Kidney (tissue), 14 donors: ENCODE measurements around the gene HIVEP3. TPM values are rescaled to one million over a fixed set of nuclear protein-coding genes. Genes with fewer than 3 reads are reported as not detected.

Source experiments
- DNase-seq, 5 donors: peaks; one replicate each; pipeline ENCODE4 v3.0.0-alpha.2; 2013 to 2020
- FAIRE-seq: peaks from 2 replicates; lab custom pipeline; 2012; peaks lifted over from hg19 to GRCh38; lab: Jason Lieb, UNC
- H3K27ac ChIP-seq, 2 donors: one replicate each; pipeline ENCODE4 v1.7.0; 2013; ENCODE audit warnings: low read depth in 2 of 2, low read length in 2 of 2, inconsistent platforms in 1 of 2
- H3K27me3 ChIP-seq: one replicate; pipeline ENCODE4 v1.7.1; 2013; ENCODE audit warnings: low read length, inconsistent platforms; ENCODE audit not compliant: control insufficient read depth, insufficient read depth
- H3K36me3 ChIP-seq, 3 donors: one replicate each; pipeline versions ENCODE4 v1.7.0 to v1.7.1; 2013; ENCODE audit warnings: low read length in 3 of 3, control low read depth in 1 of 3, inconsistent platforms in 1 of 3; ENCODE audit not compliant: insufficient read depth in 3 of 3, control insufficient read depth in 2 of 3
- H3K4me1 ChIP-seq, 3 donors: one replicate each; pipeline versions ENCODE4 v1.7.0 to v1.7.1; 2013; ENCODE audit warnings: low read length in 3 of 3, inconsistent platforms in 1 of 3, low read depth in 1 of 3; ENCODE audit not compliant: control insufficient read depth in 2 of 3, insufficient read depth in 2 of 3
- H3K4me3 ChIP-seq, 3 donors: one replicate each; pipeline versions ENCODE4 v1.7.0 to v1.8.1; 2013; ENCODE audit warnings: low read length in 3 of 3, control low read depth in 1 of 3, inconsistent platforms in 1 of 3
- H3K9ac ChIP-seq, 3 donors: one replicate each; pipeline versions ENCODE4 v1.7.0 to v1.7.1; 2013; ENCODE audit warnings: low read length in 3 of 3, control low read depth in 1 of 3, inconsistent platforms in 1 of 3
- H3K9me3 ChIP-seq, 3 donors: one replicate each; pipeline versions ENCODE4 v1.7.0 to v1.7.1; 2013; ENCODE audit warnings: low read length in 3 of 3, control low read depth in 1 of 3, inconsistent platforms in 1 of 3; ENCODE audit not compliant: control insufficient read depth in 2 of 3, insufficient read depth in 1 of 3
- CTCF ChIP-seq: IDR thresholded peaks from 3 replicates; pipeline ENCODE4 v1.5.1; 2012; ENCODE audit warnings: mild to moderate bottlenecking, moderate library complexity, borderline replicate concordance; ENCODE audit not compliant: insufficient read depth; ENCODE audit errors: extremely low read depth
- intact Hi-C: fragments of 100-400 bp; cut with DNase I; formaldehyde crosslinking; loops from one replicate; pipeline ENCODE4 v1.11.1; 2022
- polyA plus RNA-seq: library from polyadenylated mRNA; stranded (reverse); fragments of 350-450 nt; fragmentation: Illumina TruSeq; extraction: RNeasy Lipid Tissue Mini Kit (QIAGEN cat#74804); gene quantifications from one replicate; pipeline ENCODE4 v1.2.3, GENCODE V29; 2014; ENCODE audit warnings: low read depth, low replicate concordance; ENCODE audit not compliant: insufficient read depth
- total RNA-seq: library from RNA; stranded (reverse); fragmentation: NEBNext Ultra II Directional; extraction: Animal tissue kit (Norgen Biotek cat#: 25700); gene quantifications from one replicate; pipeline ENCODE4 v1.2.1, GENCODE V29; 2021
- donor health status: control.
- donor health status: control.
- donor health status: control.
- donor health status: control.
- donor health status: control.
- donor health status: DM: yes; HTN: yes; CAD: no.
- donor health status: Normal renal cell carcinoma (clear cell type).

Gene HIVEP3
- total and polyA plus RNA-seq, 2 donors from 2014 or later = 3.5 to 11.0 TPM

GRCh38 chr1:41465741-41466140, 453.0 kb downstream of the HIVEP3 start:
- Histone ChIP-seq H3K4me3 (no peak overlapping the region), H3K27me3 (no peaks in the 10 kb centered on the region), H3K9ac (no peak overlapping the region), H3K4me1 (no peaks in the 10 kb centered on the region), H3K27ac (no peak overlapping the region), H3K9me3 (no peaks in the 10 kb centered on the region), H3K36me3 (no peaks in the 10 kb centered on the region)
- intact Hi-C loops = no loop called here
- no peak for DNase-seq
- no peak for FAIRE-seq
- TF ChIP-seq CTCF = no peak

- no peak for TF ChIP-seq CTCF
- H3K36me3 ChIP-seq = no peaks in the 10 kb centered on the region
- no peak overlapping the region for H3K9ac ChIP-seq
- H3K9me3 ChIP-seq = no peaks in the 10 kb centered on the region
- no peaks in the 10 kb centered on the region for H3K4me1 ChIP-seq
- H3K4me3 ChIP-seq = no peak overlapping the region
- no peak for FAIRE-seq
- H3K27ac ChIP-seq = no peak overlapping the region
- intact Hi-C loops = no loop called here
- no peak for DNase-seq
- no peaks in the 10 kb centered on the region for H3K27me3 ChIP-seq
Measured at GRCh38 chr1:41464885-41465284, 453.8 kb downstream of the HIVEP3 start.

GRCh38 chr1:41463516-41463915, 455.2 kb downstream of the HIVEP3 start:
- intact Hi-C loops = no loop called here
- no peaks in the 10 kb centered on the region for H3K36me3 ChIP-seq
- no peaks in the 10 kb centered on the region for H3K4me1 ChIP-seq
- no peak overlapping the region for H3K9ac ChIP-seq
- TF ChIP-seq CTCF = no peak
- no peak for FAIRE-seq
- peak in 1 of 5 donors; percentile 41 for DNase-seq
- no peak overlapping the region for H3K27ac ChIP-seq
- no peaks in the 10 kb centered on the region for H3K27me3 ChIP-seq
- no peak overlapping the region for H3K4me3 ChIP-seq
- H3K9me3 ChIP-seq = no peaks in the 10 kb centered on the region

- no peak for TF ChIP-seq CTCF
- intact Hi-C loops = no loop called here
- H3K27me3 ChIP-seq = no peaks in the 10 kb centered on the region
- DNase-seq = no peak
- no peaks in the 10 kb centered on the region for H3K9me3 ChIP-seq
- H3K4me3 ChIP-seq = no peak overlapping the region
- no peaks in the 10 kb centered on the region for H3K4me1 ChIP-seq
- no peak for FAIRE-seq
- no peaks in the 10 kb centered on the region for H3K36me3 ChIP-seq
- H3K9ac ChIP-seq = no peak overlapping the region
- H3K27ac ChIP-seq = no peak overlapping the region
Measured at GRCh38 chr1:41462680-41463004, 456.1 kb downstream of the HIVEP3 start.
